K562 (cell line): Measurements from ENCODE around the gene CEP192. TPM values are rescaled to one million over a fixed set of nuclear protein-coding genes. Genes with fewer than 3 reads are reported as not detected.

Experiments
- ATAC-seq: fragments of 200-7000 bp; cut with Tn5 transposase; 3 replicates; pipeline ENCODE4 v1.9.1; 2020; ENCODE audit warnings: moderate library complexity
- BruUV-seq: library from RNA; stranded (reverse); fragments of 400-500 nt; replicated peaks from 2 replicates; lab custom pipeline; 2021; lab: Mats Ljungman, UMichigan
- CTCF ChIA-PET: fragments of 300-600 bp; formaldehyde crosslinking; extraction: SDS; loops from one replicate; lab custom pipeline; 2021; ENCODE audit warnings: low intra/inter-chr PET ratio; lab: Yijun Ruan, JAX
- POLR2A ChIA-PET: fragments of 300-600, 350-650 bp; sonication (Branson Sonifier 250); formaldehyde crosslinking; extraction: SDS; loops from one replicate; lab custom pipeline; 2021; ENCODE audit warnings: antibody characterized with exemption, inconsistent platforms; lab: Yijun Ruan, JAX
- DNase-seq, 4 experiments: peaks; one replicate each; pipeline versions ENCODE4 v3.0.0 to v3.0.0-alpha.2; 2011 to 2018; ENCODE audit warnings: low spot score in 3 of 4, mixed read lengths in 3 of 4; ENCODE audit errors: extremely low read depth in 1 of 4
- FAIRE-seq: peaks from 2 replicates; lab custom pipeline; 2011; peaks lifted over from hg19 to GRCh38; lab: Jason Lieb, UNC
- H2AFZ ChIP-seq: 2 replicates; pipeline ENCODE4 v1.6.0; 2011; ENCODE audit warnings: low read depth, low read length, control low read depth, inconsistent platforms
- H3K27ac ChIP-seq: fragments of 200-600 bp; 3 replicates; pipeline ENCODE4 v1.8.0; 2011; ENCODE audit warnings: low read depth, mild to moderate bottlenecking, control low read depth, inconsistent platforms, low read length, moderate library complexity, mixed read lengths; ENCODE audit errors: extremely low read depth
- H3K27me3 ChIP-seq, 2 experiments: fragments of 300-600 bp in 1 of 2; 2 replicates in 1 of 2; 3 replicates in 1 of 2; pipeline versions ENCODE4 v1.6.0 to v1.8.0; 2011; ENCODE audit warnings: inconsistent platforms in 2 of 2, low read length in 2 of 2, mild to moderate bottlenecking in 1 of 2, mixed read lengths in 1 of 2, moderate library complexity in 1 of 2; ENCODE audit not compliant: control insufficient read depth in 2 of 2, insufficient read depth in 2 of 2
- H3K36me3 ChIP-seq: fragments of 300-600 bp; 3 replicates; pipeline ENCODE4 v1.8.0; 2011; ENCODE audit warnings: mild to moderate bottlenecking, low read length, inconsistent platforms; ENCODE audit not compliant: control insufficient read depth, insufficient read depth
- H3K4me1 ChIP-seq, 2 experiments: fragments of 200-600 bp in 1 of 2; replicated peaks in 1 of 2; 2 replicates in 1 of 2; 3 replicates in 1 of 2; pipeline versions ENCODE4 v1.5.1 to v1.8.0; 2011; ENCODE audit warnings: inconsistent platforms in 2 of 2, low read length in 2 of 2, mild to moderate bottlenecking in 1 of 2, mixed read lengths in 1 of 2, moderate library complexity in 1 of 2; ENCODE audit not compliant: control insufficient read depth in 2 of 2, insufficient read depth in 2 of 2
- H3K4me2 ChIP-seq: 2 replicates; pipeline ENCODE4 v1.6.1; 2011; ENCODE audit warnings: low read length, control low read depth, inconsistent platforms, mixed read lengths; ENCODE audit not compliant: insufficient read depth
- H3K4me3 ChIP-seq: fragments of 200-600 bp; sonication (generic), shearing (Covaris generic); 2 replicates; pipeline ENCODE4 v1.5.1; 2016; ENCODE audit warnings: control low read depth, inconsistent platforms
- H3K79me2 ChIP-seq: fragments of 200-600 bp; 3 replicates; pipeline ENCODE4 v1.8.0; 2011; ENCODE audit warnings: low read length, inconsistent platforms; ENCODE audit not compliant: control insufficient read depth, insufficient read depth
- H3K9ac ChIP-seq, 2 experiments: 2 replicates each; pipeline versions ENCODE4 v1.6.0 to v1.6.1; 2011; ENCODE audit warnings: low read depth in 2 of 2, low read length in 2 of 2, control low read depth in 1 of 2, inconsistent platforms in 1 of 2, mild to moderate bottlenecking in 1 of 2, mixed read lengths in 1 of 2; ENCODE audit not compliant: insufficient read depth in 1 of 2
- H3K9me1 ChIP-seq: one replicate; pipeline ENCODE4 v1.6.0; 2011; ENCODE audit warnings: inconsistent platforms, mild to moderate bottlenecking, low read length, moderate library complexity; ENCODE audit not compliant: control insufficient read depth, insufficient read depth
- H3K9me3 ChIP-seq: replicated peaks from 2 replicates; pipeline ENCODE4 v1.5.1; 2011; ENCODE audit warnings: low read depth, low read length, inconsistent platforms; ENCODE audit not compliant: control insufficient read depth, insufficient read depth
- H4K20me1 ChIP-seq: replicated peaks from 2 replicates; pipeline ENCODE4 v1.6.1; 2011; ENCODE audit warnings: low read length, inconsistent platforms, mixed read lengths; ENCODE audit not compliant: control insufficient read depth, insufficient read depth
- BMI1 ChIP-seq: fragments of 150-350 bp; IDR thresholded peaks from 2 replicates; pipeline ENCODE4 v1.6.1; 2014; ENCODE audit warnings: low read length
- CCNT2 ChIP-seq: IDR thresholded peaks from 2 replicates; pipeline ENCODE4 v1.6.1; 2011; ENCODE audit warnings: borderline replicate concordance, low read depth, mild to moderate bottlenecking, moderate library complexity, mixed read lengths, low read length; ENCODE audit not compliant: insufficient read length; ENCODE audit errors: extremely low read depth
- CXXC5 ChIP-seq: fragments of 250-450 bp; sonication (Bioruptor Pico); IDR thresholded peaks from 2 replicates; pipeline ENCODE4 v1.8.0; 2022; ENCODE audit warnings: inconsistent platforms, mild to moderate bottlenecking, moderate library complexity
- E2F3 ChIP-seq: fragments of 250-450 bp; sonication (Bioruptor Pico); IDR thresholded peaks from 2 replicates; pipeline ENCODE4 v1.4.0; 2020; ENCODE audit warnings: mild to moderate bottlenecking
- FOXP1 ChIP-seq: sonication (generic); formaldehyde crosslinking; IDR thresholded peaks from 2 replicates; pipeline ENCODE4 v1.8.0; 2022; ENCODE audit warnings: mild to moderate bottlenecking, missing genetic modification reagents
- MXD1 ChIP-seq: fragments of 250-450 bp; sonication (Bioruptor Pico); IDR thresholded peaks from 2 replicates; pipeline ENCODE4 v1.8.0; 2021; ENCODE audit warnings: borderline replicate concordance, mild to moderate bottlenecking, moderate library complexity; ENCODE audit not compliant: poor library complexity, severe bottlenecking
- MYC ChIP-seq, 2 experiments: fragments of 250-450 bp in 1 of 2; sonication (Bioruptor Pico) in 1 of 2; IDR thresholded peaks; 2 replicates each; pipeline versions ENCODE4 v1.5.1 to v1.6.1; 2012 to 2021; ENCODE audit warnings: low read depth in 2 of 2, borderline replicate concordance in 1 of 2, improper control_type of control experiment in 1 of 2, low read length in 1 of 2, mild to moderate bottlenecking in 1 of 2, moderate library complexity in 1 of 2
- NFYB ChIP-seq: IDR thresholded peaks from 2 replicates; pipeline ENCODE4 v1.6.1; 2011; ENCODE audit warnings: mild to moderate bottlenecking, moderate library complexity; ENCODE audit not compliant: insufficient read length; ENCODE audit errors: extremely low read depth
- PHB2 ChIP-seq: fragments of 450-650 bp; IDR thresholded peaks from 2 replicates; pipeline ENCODE4 v1.6.1; 2017; ENCODE audit warnings: low read depth
- RNF2 ChIP-seq: sonication (generic); IDR thresholded peaks from 2 replicates; pipeline ENCODE4 v1.6.1; 2016
- TAF1 ChIP-seq: IDR thresholded peaks from 2 replicates; pipeline ENCODE4 v1.6.1; 2011; ENCODE audit warnings: mild to moderate bottlenecking, low read length, moderate library complexity; ENCODE audit not compliant: insufficient read depth, control insufficient read depth, severe bottlenecking; ENCODE audit errors: extremely low read depth
- U2AF2 ChIP-seq: fragments of 200-400 bp; formaldehyde crosslinking; optimal IDR thresholded peaks from 2 replicates; pipeline ENCODE3; 2017; ENCODE audit warnings: low read depth, mild to moderate bottlenecking, low read length
- USF1 ChIP-seq: sonication (generic); formaldehyde crosslinking; IDR thresholded peaks from 2 replicates; pipeline ENCODE4 v1.9.0; 2022; ENCODE audit warnings: mild to moderate bottlenecking, missing genetic modification reagents
- YY1 ChIP-seq, 3 experiments: IDR thresholded peaks; 2 replicates each; pipeline ENCODE4 v1.6.1; 2011; ENCODE audit warnings: low read length in 2 of 3, mild to moderate bottlenecking in 2 of 3, moderate library complexity in 2 of 3, borderline replicate concordance in 1 of 3, control low read depth in 1 of 3, low read depth in 1 of 3; ENCODE audit not compliant: insufficient read depth in 3 of 3, insufficient replicate concordance in 2 of 3, control insufficient read depth in 1 of 3, insufficient read length in 1 of 3; ENCODE audit errors: extremely low read depth in 1 of 3
- ZC3H8 ChIP-seq: fragments of 450-650 bp; IDR thresholded peaks from 2 replicates; pipeline ENCODE4 v1.6.1; 2017
- ZNF232 ChIP-seq: sonication (generic); formaldehyde crosslinking; IDR thresholded peaks from 2 replicates; pipeline ENCODE4 v1.8.0; 2022; ENCODE audit warnings: mild to moderate bottlenecking, missing genetic modification reagents
- ZNF408 ChIP-seq: fragments of 250-450 bp; sonication (Bioruptor Pico); IDR thresholded peaks from 2 replicates; pipeline ENCODE4 v1.4.0; 2020; ENCODE audit warnings: low read depth, mild to moderate bottlenecking, moderate library complexity
- ZNF584 ChIP-seq: fragments of 200-800 bp; sonication (Bioruptor generic); IDR thresholded peaks from 2 replicates; pipeline ENCODE4 v1.6.1; 2016; ENCODE audit warnings: low read depth, mild to moderate bottlenecking, missing genetic modification characterization, missing compliant biosample characterization
- ZNF780A ChIP-seq: fragments of 250-450 bp; sonication (Bioruptor Pico); IDR thresholded peaks from 2 replicates; pipeline ENCODE4 v1.5.0; 2021; ENCODE audit warnings: mild to moderate bottlenecking
- WGBS: fragments of 100-300 bp; shearing (Covaris generic); methylation state at CpG from one replicate; pipeline ENCODE4 v1.1.6; 2016; ENCODE audit warnings: low coverage, mixed read lengths; ENCODE audit not compliant: insufficient coverage; ENCODE audit errors: missing lambda C conversion rate; 5-methylcytosine and 5-hydroxymethylcytosine counted together
- in situ Hi-C: fragments of 300-500 bp; cut with MboI; formaldehyde crosslinking; loops from 4 replicates; pipeline ENCODE4 v1.15.0; 2018; ENCODE audit warnings: inconsistent platforms, mixed read lengths
- intact Hi-C: fragments of 100-400 bp; cut with micrococcal nuclease; formaldehyde crosslinking; loops from 2 replicates; pipeline ENCODE4 v1.14.2; 2022
- polyA plus RNA-seq, 8 experiments: library from polyadenylated mRNA; depleted of rRNA in 4 of 8; stranded (reverse) in 5 of 8; unstranded in 3 of 8; fragments of >200 nt; fragmentation: Nextera tagmentation in 2 of 8; fragmentation: Illumina TruSeq in 1 of 8; extraction: Ambion mirVana in 2 of 8; extraction: Trizol in 1 of 8; gene quantifications; 2 replicates each; pipeline versions ENCODE4 v1.2.1 to v1.2.3, GENCODE V29; 2011 to 2014; ENCODE audit warnings: inconsistent platforms in 1 of 8, missing spikeins in 1 of 8
- total RNA-seq, 7 experiments: library from RNA; depleted of rRNA in 6 of 7; stranded (reverse); fragments of >200 nt in 6 of 7; fragmentation: Illumina TruSeq in 2 of 7; extraction: Trizol in 2 of 7; gene quantifications; 2 replicates each; pipeline versions ENCODE4 v1.2.1 to v1.2.3, GENCODE V29; 2011 to 2021; ENCODE audit warnings: low replicate concordance in 1 of 7

The CEP192 gene
- total and polyA plus RNA-seq, 9 of the 15 experiments (the other 6 are each of a cell fraction or from before 2014, with no cell fraction given): 14.4 to 54.4 (median 35.8) TPM

GRCh38 chr18:12963069-12963468 lies 28.1 kb upstream of the CEP192 start:
- intact Hi-C loops: no loop called here
- Histone ChIP-seq H4K20me1 (no peaks in the 10 kb centered on the region), H3K36me3 (peaks cover 93% of the 10 kb centered on the region), H3K9me3 (no peaks in the 10 kb centered on the region), H3K9ac (no peak overlapping the region), H3K9me1 (no peaks in the 10 kb centered on the region), H3K4me2 (no peak overlapping the region), H3K4me3 (no peak overlapping the region), H3K27me3 (no peaks in the 10 kb centered on the region), H2AFZ (no peak overlapping the region), H3K79me2 (peaks cover 64% of the 10 kb centered on the region), H3K4me1 (peaks cover 0 to 17% of the 10 kb centered on the region in 2 experiments; a peak in 4 of 5 replicates), H3K27ac (no peak overlapping the region)
- FAIRE-seq (no peak), ATAC-seq (no peak), DNase-seq (no peak)
- ChIA-PET POLR2A (interaction anchor here (0.6 to 1.3 kb wide), 4 partner anchors 11 to 592 kb away, joined by 3 read pairs; partner anchors contain the start of gene SEH1L), CTCF (no interaction called here)
- TF ChIP-seq ZNF408 (CRISPR knock-in tag) (no peak), E2F3 (CRISPR knock-in tag) (no peak), MYC (IDR thresholded peaks at IDR 0.05; ENCODE audit: low read depth, low read length) (no peak), MYC (CRISPR knock-in tag; IDR thresholded peaks at IDR 0.05; ENCODE audit: borderline replicate concordance, low read depth) (no peak), TAF1 (no peak), NFYB (no peak), CCNT2 (no peak), YY1 (IDR thresholded peaks at IDR 0.05; ENCODE audit: borderline replicate concordance in 1 of 3, control insufficient read depth in 1 of 3, extremely low read depth in 1 of 3, insufficient read depth in 3 of 3, insufficient read length in 1 of 3, insufficient replicate concordance in 2 of 3, low read depth in 1 of 3, low read length in 2 of 3) (no peak), MXD1 (no peak), ZNF232 (CRISPR knock-in tag) (no peak), ZNF780A (no peak), USF1 (CRISPR knock-in tag) (no peak), RNF2 (no peak), BMI1 (no peak), CXXC5 (CRISPR knock-in tag) (no peak), PHB2 (no peak), ZNF584 (CRISPR knock-in tag) (no peak), U2AF2 (no peak), FOXP1 (no peak), ZC3H8 (no peak)
- BruUV-seq: no TSS peak
- in situ Hi-C loops: no loop called here
- 100% methylated on average over 1 of the region's 1 CpG for WGBS
